ENCODE measurements around the gene SCN2B. TPM values are rescaled to one million over a fixed set of nuclear protein-coding genes. Genes with fewer than 3 reads are reported as not detected.

Gene SCN2B
- total and polyA plus RNA-seq, 2 experiments from 2014 or later, result not detected

GRCh38 chr11:118136341-118136740 lies 40.1 kb downstream of the SCN2B start:
- Histone ChIP-seq H3K4me3 (no peak overlapping the region), H3K27ac (no peak overlapping the region), H4K20me1 (ENCODE audit: insufficient read depth) (no peaks in the 10 kb centered on the region), H3K9me3 (ENCODE audit: low read depth) (no peaks in the 10 kb centered on the region), H3K9ac (no peak overlapping the region), H3K79me2 (ENCODE audit: insufficient read depth) (no peaks in the 10 kb centered on the region), H3K9me2 (ENCODE audit: insufficient read depth) (no peaks in the 10 kb centered on the region), H3F3A (ENCODE audit: insufficient read depth) (no peaks in the 10 kb centered on the region), H3K4me2 (ENCODE audit: unreplicated experiment) (no peak overlapping the region), H2AFZ (no peak overlapping the region), H3K27me3 (replicated peaks; ENCODE audit: insufficient read depth) (peaks cover 24% of the 10 kb centered on the region), H3K4me1 (ENCODE audit: insufficient read depth) (no peaks in the 10 kb centered on the region), H3K36me3 (ENCODE audit: low read depth) (no peaks in the 10 kb centered on the region)
- in situ Hi-C loops (cut with MboI), result no loop called here
- WGBS, 2 experiments (ENCODE audit: low coverage in 1 of 2, low lambda C conversion rate in 2 of 2, missing lambda C conversion rate in 2 of 2), result 61 to 83% methylated on average over 2 of the region's 2 CpGs
- no peak for DNase-seq
- no peak for TF ChIP-seq EZH2 (IDR thresholded peaks at IDR 0.05; ENCODE audit: insufficient read depth, poor library complexity, severe bottlenecking)
- TF ChIP-seq EZH2phosphoT487 (IDR thresholded peaks at IDR 0.05; ENCODE audit: insufficient read depth, low read depth), result no peak

- H3K27me3 ChIP-seq (replicated peaks; ENCODE audit: insufficient read depth), result peaks cover 23% of the 10 kb centered on the region
- H3K27ac ChIP-seq, result no peak overlapping the region
- H2AFZ ChIP-seq, result no peak overlapping the region
- no peaks in the 10 kb centered on the region for H3K9me2 ChIP-seq (ENCODE audit: insufficient read depth)
- H3K4me2 ChIP-seq (ENCODE audit: unreplicated experiment), result no peak overlapping the region
- no peak overlapping the region for H3K4me3 ChIP-seq
- H3F3A ChIP-seq (ENCODE audit: insufficient read depth), result no peaks in the 10 kb centered on the region
- in situ Hi-C loops (cut with MboI), result no loop called here
- no peak overlapping the region for H3K9ac ChIP-seq
- TF ChIP-seq EZH2 (IDR thresholded peaks at IDR 0.05; ENCODE audit: insufficient read depth, poor library complexity, severe bottlenecking), result no peak
- TF ChIP-seq EZH2phosphoT487 (IDR thresholded peaks at IDR 0.05; ENCODE audit: insufficient read depth, low read depth), result no peak
- H4K20me1 ChIP-seq (ENCODE audit: insufficient read depth), result no peaks in the 10 kb centered on the region
- 43 to 55% methylated on average over 4 to 5 of the region's 5 CpGs for WGBS, 2 experiments (ENCODE audit: low coverage in 1 of 2, low lambda C conversion rate in 2 of 2, missing lambda C conversion rate in 2 of 2)
- no peaks in the 10 kb centered on the region for H3K4me1 ChIP-seq (ENCODE audit: insufficient read depth)
- DNase-seq, result no peak
- no peaks in the 10 kb centered on the region for H3K36me3 ChIP-seq (ENCODE audit: low read depth)
- H3K79me2 ChIP-seq (ENCODE audit: insufficient read depth), result no peaks in the 10 kb centered on the region
- H3K9me3 ChIP-seq (ENCODE audit: low read depth), result no peaks in the 10 kb centered on the region
Observed at GRCh38 chr11:118135796-118136165, 40.7 kb downstream of the SCN2B start.

- Histone ChIP-seq H3K9me2 (ENCODE audit: insufficient read depth) (no peaks in the 10 kb centered on the region), H3K9me3 (ENCODE audit: low read depth) (no peaks in the 10 kb centered on the region), H3K4me1 (ENCODE audit: insufficient read depth) (no peaks in the 10 kb centered on the region), H3K27me3 (replicated peaks; ENCODE audit: insufficient read depth) (peaks cover 18% of the 10 kb centered on the region), H4K20me1 (ENCODE audit: insufficient read depth) (no peaks in the 10 kb centered on the region), H3K9ac (no peak overlapping the region), H2AFZ (no peak overlapping the region), H3K4me2 (ENCODE audit: unreplicated experiment) (no peak overlapping the region), H3K4me3 (no peak overlapping the region), H3K27ac (no peak overlapping the region), H3F3A (ENCODE audit: insufficient read depth) (no peaks in the 10 kb centered on the region), H3K36me3 (ENCODE audit: low read depth) (no peaks in the 10 kb centered on the region), H3K79me2 (ENCODE audit: insufficient read depth) (no peaks in the 10 kb centered on the region)
- no peak for DNase-seq
- in situ Hi-C loops (cut with MboI), result no loop called here
- WGBS, 2 experiments (ENCODE audit: low coverage in 1 of 2, low lambda C conversion rate in 2 of 2, missing lambda C conversion rate in 2 of 2), result 30 to 31% methylated on average over 7 of the region's 7 CpGs
- no peak for TF ChIP-seq EZH2phosphoT487 (IDR thresholded peaks at IDR 0.05; ENCODE audit: insufficient read depth, low read depth)
- TF ChIP-seq EZH2 (IDR thresholded peaks at IDR 0.05; ENCODE audit: insufficient read depth, poor library complexity, severe bottlenecking), result no peak
Observed at GRCh38 chr11:118135051-118135795, 41.2 kb downstream of the SCN2B start.

- Histone ChIP-seq H3K79me2 (ENCODE audit: insufficient read depth) (no peaks in the 10 kb centered on the region), H3K4me3 (no peak overlapping the region), H3K4me1 (ENCODE audit: insufficient read depth) (no peaks in the 10 kb centered on the region), H3K36me3 (ENCODE audit: low read depth) (no peaks in the 10 kb centered on the region), H4K20me1 (ENCODE audit: insufficient read depth) (no peaks in the 10 kb centered on the region), H3K9me3 (ENCODE audit: low read depth) (no peaks in the 10 kb centered on the region), H2AFZ (no peak overlapping the region), H3K27me3 (replicated peaks; ENCODE audit: insufficient read depth) (peaks cover 7% of the 10 kb centered on the region; the same call in 1 of the 2 replicates), H3K9ac (no peak overlapping the region), H3K27ac (no peak overlapping the region), H3K4me2 (ENCODE audit: unreplicated experiment) (no peak overlapping the region), H3F3A (ENCODE audit: insufficient read depth) (no peaks in the 10 kb centered on the region), H3K9me2 (ENCODE audit: insufficient read depth) (no peaks in the 10 kb centered on the region)
- TF ChIP-seq EZH2 (IDR thresholded peaks at IDR 0.05; ENCODE audit: insufficient read depth, poor library complexity, severe bottlenecking) (no peak), EZH2phosphoT487 (IDR thresholded peaks at IDR 0.05; ENCODE audit: insufficient read depth, low read depth) (no peak)
- 47 to 48% methylated on average over 10 of the region's 10 CpGs for WGBS, 2 experiments (ENCODE audit: low coverage in 1 of 2, low lambda C conversion rate in 2 of 2, missing lambda C conversion rate in 2 of 2)
- in situ Hi-C loops (cut with MboI), result no loop called here
- DNase-seq, result no peak
Observed at GRCh38 chr11:118133816-118134215, 42.6 kb downstream of the SCN2B start.
